Measurements from ENCODE around the gene SLC6A6. TPM values are rescaled to one million over a fixed set of nuclear protein-coding genes. Genes with fewer than 3 reads are reported as not detected.

SLC6A6 gene
- total and polyA plus RNA-seq, 2 experiments from 2014 or later, result 27.5 to 150 TPM

DNA sequence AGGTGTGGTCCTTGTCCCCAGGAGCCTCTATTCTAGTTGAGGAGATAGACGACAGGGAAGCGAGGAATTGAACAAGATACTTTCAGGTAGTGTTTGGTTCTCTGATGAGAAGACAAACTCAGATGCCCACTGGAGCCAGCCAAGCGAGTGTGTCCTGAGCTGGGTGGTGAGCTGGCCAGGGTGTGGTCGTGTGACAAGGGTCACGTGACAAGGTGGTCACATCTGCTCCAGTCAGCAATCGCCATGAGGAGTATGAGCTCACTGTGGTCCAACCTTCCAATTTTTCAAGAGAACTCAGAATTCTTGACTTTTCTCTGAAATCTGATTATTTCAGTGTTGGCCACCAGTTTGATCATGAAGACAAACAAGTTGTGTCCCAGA, 39.5 kb downstream of the SLC6A6 start:
- H3K36me3 ChIP-seq (ENCODE audit: insufficient read depth), result peaks cover 17% of the 10 kb centered on the region
- 0 out of 2 replicates have a peak, but pooled peaks cover 4% of the 10 kb centered on the region for H3K4me1 ChIP-seq (ENCODE audit: insufficient read depth)
- H4K20me1 ChIP-seq (replicated peaks; ENCODE audit: insufficient read depth), result peaks cover 48% of the 10 kb centered on the region
- Mint-ChIP-seq H3K4me1 (peaks cover 23% of the 10 kb centered on the region), H3K36me3 (ENCODE audit: low read depth) (peaks cover 36% of the 10 kb centered on the region), H3K9me3 (no peaks in the 10 kb centered on the region), H3K27me3 (ENCODE audit: insufficient read depth, low read depth, poor library complexity) (peaks cover 8% of the 10 kb centered on the region), H3K27ac (no peak overlapping the region), H3K4me3 (no peak overlapping the region)
- no peaks in the 10 kb centered on the region for H3K9me2 ChIP-seq (ENCODE audit: insufficient read depth)
- no peaks in the 10 kb centered on the region for H3K27me3 ChIP-seq (ENCODE audit: insufficient read depth)
- H3K79me2 ChIP-seq (replicated peaks; ENCODE audit: insufficient read depth), result peaks cover 60% of the 10 kb centered on the region
- DNase-seq (ENCODE audit: low spot score) (no peak), ATAC-seq (no peak)
- H3K27ac ChIP-seq (ENCODE audit: low read depth), result no peak overlapping the region
- H3K4me2 ChIP-seq, result no peak overlapping the region
- TF ChIP-seq ZNF114 (CRISPR knock-in tag; IDR thresholded peaks at IDR 0.05), result no peak
- TF ChIP-seq JUNB (IDR thresholded peaks at IDR 0.05; ENCODE audit: unreplicated experiment), result no peak
- TF ChIP-seq, protein P1, sequence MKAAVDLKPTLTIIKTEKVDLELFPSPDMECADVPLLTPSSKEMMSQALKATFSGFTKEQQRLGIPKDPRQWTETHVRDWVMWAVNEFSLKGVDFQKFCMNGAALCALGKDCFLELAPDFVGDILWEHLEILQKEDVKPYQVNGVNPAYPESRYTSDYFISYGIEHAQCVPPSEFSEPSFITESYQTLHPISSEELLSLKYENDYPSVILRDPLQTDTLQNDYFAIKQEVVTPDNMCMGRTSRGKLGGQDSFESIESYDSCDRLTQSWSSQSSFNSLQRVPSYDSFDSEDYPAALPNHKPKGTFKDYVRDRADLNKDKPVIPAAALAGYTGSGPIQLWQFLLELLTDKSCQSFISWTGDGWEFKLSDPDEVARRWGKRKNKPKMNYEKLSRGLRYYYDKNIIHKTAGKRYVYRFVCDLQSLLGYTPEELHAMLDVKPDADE (IDR thresholded peaks at IDR 0.05), result no peak
- no peak for TF ChIP-seq EZH2 (IDR thresholded peaks at IDR 0.05; ENCODE audit: low read depth, unreplicated experiment)
- no peak for TF ChIP-seq NANOG (IDR thresholded peaks at IDR 0.05; ENCODE audit: borderline replicate concordance)
- TF ChIP-seq, protein P2, sequence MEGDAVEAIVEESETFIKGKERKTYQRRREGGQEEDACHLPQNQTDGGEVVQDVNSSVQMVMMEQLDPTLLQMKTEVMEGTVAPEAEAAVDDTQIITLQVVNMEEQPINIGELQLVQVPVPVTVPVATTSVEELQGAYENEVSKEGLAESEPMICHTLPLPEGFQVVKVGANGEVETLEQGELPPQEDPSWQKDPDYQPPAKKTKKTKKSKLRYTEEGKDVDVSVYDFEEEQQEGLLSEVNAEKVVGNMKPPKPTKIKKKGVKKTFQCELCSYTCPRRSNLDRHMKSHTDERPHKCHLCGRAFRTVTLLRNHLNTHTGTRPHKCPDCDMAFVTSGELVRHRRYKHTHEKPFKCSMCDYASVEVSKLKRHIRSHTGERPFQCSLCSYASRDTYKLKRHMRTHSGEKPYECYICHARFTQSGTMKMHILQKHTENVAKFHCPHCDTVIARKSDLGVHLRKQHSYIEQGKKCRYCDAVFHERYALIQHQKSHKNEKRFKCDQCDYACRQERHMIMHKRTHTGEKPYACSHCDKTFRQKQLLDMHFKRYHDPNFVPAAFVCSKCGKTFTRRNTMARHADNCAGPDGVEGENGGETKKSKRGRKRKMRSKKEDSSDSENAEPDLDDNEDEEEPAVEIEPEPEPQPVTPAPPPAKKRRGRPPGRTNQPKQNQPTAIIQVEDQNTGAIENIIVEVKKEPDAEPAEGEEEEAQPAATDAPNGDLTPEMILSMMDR (conservative IDR thresholded peaks at IDR 0.05; ENCODE audit: low read depth in 2 of 2), result no peak
- TF ChIP-seq EZH2phosphoT487 (IDR thresholded peaks at IDR 0.05; ENCODE audit: unreplicated experiment), result no peak
- TF ChIP-seq CREB1 (CRISPR knock-in tag; IDR thresholded peaks at IDR 0.05; ENCODE audit: low read depth), result no peak
- no peak for TF ChIP-seq STAT1 (IDR thresholded peaks at IDR 0.05; ENCODE audit: unreplicated experiment)
- TF ChIP-seq, protein P3, sequence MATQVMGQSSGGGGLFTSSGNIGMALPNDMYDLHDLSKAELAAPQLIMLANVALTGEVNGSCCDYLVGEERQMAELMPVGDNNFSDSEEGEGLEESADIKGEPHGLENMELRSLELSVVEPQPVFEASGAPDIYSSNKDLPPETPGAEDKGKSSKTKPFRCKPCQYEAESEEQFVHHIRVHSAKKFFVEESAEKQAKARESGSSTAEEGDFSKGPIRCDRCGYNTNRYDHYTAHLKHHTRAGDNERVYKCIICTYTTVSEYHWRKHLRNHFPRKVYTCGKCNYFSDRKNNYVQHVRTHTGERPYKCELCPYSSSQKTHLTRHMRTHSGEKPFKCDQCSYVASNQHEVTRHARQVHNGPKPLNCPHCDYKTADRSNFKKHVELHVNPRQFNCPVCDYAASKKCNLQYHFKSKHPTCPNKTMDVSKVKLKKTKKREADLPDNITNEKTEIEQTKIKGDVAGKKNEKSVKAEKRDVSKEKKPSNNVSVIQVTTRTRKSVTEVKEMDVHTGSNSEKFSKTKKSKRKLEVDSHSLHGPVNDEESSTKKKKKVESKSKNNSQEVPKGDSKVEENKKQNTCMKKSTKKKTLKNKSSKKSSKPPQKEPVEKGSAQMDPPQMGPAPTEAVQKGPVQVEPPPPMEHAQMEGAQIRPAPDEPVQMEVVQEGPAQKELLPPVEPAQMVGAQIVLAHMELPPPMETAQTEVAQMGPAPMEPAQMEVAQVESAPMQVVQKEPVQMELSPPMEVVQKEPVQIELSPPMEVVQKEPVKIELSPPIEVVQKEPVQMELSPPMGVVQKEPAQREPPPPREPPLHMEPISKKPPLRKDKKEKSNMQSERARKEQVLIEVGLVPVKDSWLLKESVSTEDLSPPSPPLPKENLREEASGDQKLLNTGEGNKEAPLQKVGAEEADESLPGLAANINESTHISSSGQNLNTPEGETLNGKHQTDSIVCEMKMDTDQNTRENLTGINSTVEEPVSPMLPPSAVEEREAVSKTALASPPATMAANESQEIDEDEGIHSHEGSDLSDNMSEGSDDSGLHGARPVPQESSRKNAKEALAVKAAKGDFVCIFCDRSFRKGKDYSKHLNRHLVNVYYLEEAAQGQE (IDR thresholded peaks at IDR 0.05; ENCODE audit: unreplicated experiment), result no peak
- no peak for TF ChIP-seq ZNF331 (CRISPR knock-in tag; IDR thresholded peaks at IDR 0.05; ENCODE audit: low read depth)
- no peak for TF ChIP-seq POLR2AphosphoS5 (IDR thresholded peaks at IDR 0.05; ENCODE audit: low read depth)
- TF ChIP-seq, protein P4, sequence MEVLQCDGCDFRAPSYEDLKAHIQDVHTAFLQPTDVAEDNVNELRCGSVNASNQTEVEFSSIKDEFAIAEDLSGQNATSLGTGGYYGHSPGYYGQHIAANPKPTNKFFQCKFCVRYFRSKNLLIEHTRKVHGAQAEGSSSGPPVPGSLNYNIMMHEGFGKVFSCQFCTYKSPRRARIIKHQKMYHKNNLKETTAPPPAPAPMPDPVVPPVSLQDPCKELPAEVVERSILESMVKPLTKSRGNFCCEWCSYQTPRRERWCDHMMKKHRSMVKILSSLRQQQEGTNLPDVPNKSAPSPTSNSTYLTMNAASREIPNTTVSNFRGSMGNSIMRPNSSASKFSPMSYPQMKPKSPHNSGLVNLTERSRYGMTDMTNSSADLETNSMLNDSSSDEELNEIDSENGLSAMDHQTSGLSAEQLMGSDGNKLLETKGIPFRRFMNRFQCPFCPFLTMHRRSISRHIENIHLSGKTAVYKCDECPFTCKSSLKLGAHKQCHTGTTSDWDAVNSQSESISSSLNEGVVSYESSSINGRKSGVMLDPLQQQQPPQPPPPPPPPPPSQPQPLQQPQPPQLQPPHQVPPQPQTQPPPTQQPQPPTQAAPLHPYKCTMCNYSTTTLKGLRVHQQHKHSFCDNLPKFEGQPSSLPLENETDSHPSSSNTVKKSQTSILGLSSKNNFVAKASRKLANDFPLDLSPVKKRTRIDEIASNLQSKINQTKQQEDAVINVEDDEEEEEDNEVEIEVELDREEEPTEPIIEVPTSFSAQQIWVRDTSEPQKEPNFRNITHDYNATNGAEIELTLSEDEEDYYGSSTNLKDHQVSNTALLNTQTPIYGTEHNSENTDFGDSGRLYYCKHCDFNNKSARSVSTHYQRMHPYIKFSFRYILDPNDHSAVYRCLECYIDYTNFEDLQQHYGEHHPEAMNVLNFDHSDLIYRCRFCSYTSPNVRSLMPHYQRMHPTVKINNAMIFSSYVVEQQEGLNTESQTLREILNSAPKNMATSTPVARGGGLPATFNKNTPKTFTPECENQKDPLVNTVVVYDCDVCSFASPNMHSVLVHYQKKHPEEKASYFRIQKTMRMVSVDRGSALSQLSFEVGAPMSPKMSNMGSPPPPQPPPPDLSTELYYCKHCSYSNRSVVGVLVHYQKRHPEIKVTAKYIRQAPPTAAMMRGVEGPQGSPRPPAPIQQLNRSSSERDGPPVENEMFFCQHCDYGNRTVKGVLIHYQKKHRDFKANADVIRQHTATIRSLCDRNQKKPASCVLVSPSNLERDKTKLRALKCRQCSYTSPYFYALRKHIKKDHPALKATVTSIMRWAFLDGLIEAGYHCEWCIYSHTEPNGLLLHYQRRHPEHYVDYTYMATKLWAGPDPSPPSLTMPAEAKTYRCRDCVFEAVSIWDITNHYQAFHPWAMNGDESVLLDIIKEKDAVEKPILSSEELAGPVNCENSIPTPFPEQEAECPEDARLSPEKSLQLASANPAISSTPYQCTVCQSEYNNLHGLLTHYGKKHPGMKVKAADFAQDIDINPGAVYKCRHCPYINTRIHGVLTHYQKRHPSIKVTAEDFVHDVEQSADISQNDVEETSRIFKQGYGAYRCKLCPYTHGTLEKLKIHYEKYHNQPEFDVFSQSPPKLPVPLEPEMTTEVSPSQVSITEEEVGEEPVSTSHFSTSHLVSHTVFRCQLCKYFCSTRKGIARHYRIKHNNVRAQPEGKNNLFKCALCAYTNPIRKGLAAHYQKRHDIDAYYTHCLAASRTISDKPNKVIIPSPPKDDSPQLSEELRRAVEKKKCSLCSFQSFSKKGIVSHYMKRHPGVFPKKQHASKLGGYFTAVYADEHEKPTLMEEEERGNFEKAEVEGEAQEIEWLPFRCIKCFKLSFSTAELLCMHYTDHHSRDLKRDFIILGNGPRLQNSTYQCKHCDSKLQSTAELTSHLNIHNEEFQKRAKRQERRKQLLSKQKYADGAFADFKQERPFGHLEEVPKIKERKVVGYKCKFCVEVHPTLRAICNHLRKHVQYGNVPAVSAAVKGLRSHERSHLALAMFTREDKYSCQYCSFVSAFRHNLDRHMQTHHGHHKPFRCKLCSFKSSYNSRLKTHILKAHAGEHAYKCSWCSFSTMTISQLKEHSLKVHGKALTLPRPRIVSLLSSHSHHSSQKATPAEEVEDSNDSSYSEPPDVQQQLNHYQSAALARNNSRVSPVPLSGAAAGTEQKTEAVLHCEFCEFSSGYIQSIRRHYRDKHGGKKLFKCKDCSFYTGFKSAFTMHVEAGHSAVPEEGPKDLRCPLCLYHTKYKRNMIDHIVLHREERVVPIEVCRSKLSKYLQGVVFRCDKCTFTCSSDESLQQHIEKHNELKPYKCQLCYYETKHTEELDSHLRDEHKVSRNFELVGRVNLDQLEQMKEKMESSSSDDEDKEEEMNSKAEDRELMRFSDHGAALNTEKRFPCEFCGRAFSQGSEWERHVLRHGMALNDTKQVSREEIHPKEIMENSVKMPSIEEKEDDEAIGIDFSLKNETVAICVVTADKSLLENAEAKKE (CRISPR knock-in tag; IDR thresholded peaks at IDR 0.05), result no peak
- H3K4me3 ChIP-seq, result no peak overlapping the region
- no peak overlapping the region for H2AFZ ChIP-seq
- no peaks in the 10 kb centered on the region for H3F3A ChIP-seq (replicated peaks; ENCODE audit: low read depth)

Measured in GM23338 (cell line).